Measurements from ENCODE around the gene TOR1B. TPM values are rescaled to one million over a fixed set of nuclear protein-coding genes. Genes with fewer than 3 reads are reported as not detected.

The TOR1B gene
- total RNA-seq, 1 donor from 2014 or later: 32.8 TPM

DNA sequence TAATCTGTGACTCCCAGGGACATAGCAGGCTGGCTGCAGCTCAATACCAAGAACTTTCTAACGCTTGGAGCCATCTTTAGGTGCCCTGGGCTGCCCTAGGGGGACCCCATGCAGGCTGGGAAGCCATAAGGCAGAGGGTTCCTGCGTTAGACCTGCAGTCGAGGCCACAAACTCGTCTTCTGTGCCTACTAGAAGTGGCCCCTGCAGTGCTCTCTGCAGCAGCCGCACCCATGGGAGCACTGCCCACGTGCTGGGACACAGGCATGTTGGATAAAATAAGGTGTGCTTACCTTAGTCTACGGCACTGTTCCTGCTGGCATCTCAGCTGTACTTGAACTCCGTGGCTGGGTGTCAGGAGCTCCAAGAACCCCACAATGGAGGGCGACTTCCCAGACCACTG, 9.4 kb downstream of the TOR1B start:
- Histone ChIP-seq H3K27me3 (ENCODE audit: control insufficient read depth, insufficient read depth, low read length) (no peaks in the 10 kb centered on the region), H3K36me3 (ENCODE audit: control insufficient read depth, insufficient read depth, low read length) (no peaks in the 10 kb centered on the region), H3K4me3 (ENCODE audit: low read depth, low read length) (no peak overlapping the region)
- TF ChIP-seq, protein P1, sequence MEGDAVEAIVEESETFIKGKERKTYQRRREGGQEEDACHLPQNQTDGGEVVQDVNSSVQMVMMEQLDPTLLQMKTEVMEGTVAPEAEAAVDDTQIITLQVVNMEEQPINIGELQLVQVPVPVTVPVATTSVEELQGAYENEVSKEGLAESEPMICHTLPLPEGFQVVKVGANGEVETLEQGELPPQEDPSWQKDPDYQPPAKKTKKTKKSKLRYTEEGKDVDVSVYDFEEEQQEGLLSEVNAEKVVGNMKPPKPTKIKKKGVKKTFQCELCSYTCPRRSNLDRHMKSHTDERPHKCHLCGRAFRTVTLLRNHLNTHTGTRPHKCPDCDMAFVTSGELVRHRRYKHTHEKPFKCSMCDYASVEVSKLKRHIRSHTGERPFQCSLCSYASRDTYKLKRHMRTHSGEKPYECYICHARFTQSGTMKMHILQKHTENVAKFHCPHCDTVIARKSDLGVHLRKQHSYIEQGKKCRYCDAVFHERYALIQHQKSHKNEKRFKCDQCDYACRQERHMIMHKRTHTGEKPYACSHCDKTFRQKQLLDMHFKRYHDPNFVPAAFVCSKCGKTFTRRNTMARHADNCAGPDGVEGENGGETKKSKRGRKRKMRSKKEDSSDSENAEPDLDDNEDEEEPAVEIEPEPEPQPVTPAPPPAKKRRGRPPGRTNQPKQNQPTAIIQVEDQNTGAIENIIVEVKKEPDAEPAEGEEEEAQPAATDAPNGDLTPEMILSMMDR (IDR thresholded peaks at IDR 0.05; ENCODE audit: insufficient read depth, low read length, poor library complexity, severe bottlenecking): no peak
- no peak for DNase-seq (ENCODE audit: low read depth)

DNA sequence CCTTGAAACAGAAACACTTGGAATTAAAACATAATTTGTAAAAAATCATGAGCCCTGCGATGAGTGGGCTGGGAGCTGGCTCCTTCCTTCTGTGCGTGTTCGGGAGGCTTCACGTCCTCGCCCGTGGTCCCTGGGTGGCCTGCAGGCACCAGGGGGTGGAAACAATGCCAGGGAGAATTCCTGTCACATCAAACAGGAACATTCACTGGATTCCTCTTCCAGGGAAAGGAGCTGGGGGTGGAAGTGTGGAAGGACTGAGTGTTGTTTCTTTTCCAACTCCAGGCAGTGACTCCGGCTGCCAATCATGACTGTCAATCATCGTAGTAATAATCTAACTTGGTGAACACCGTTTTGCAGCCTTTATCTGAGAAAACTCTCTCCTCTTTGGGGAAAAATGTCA, 10.7 kb downstream of the TOR1B start:
- H3K4me3 ChIP-seq (ENCODE audit: low read depth, low read length): no peak overlapping the region
- DNase-seq (ENCODE audit: low read depth): no peak
- H3K36me3 ChIP-seq (ENCODE audit: control insufficient read depth, insufficient read depth, low read length): no peaks in the 10 kb centered on the region
- TF ChIP-seq, protein P1 (IDR thresholded peaks at IDR 0.05; ENCODE audit: insufficient read depth, low read length, poor library complexity, severe bottlenecking): no peak
- H3K27me3 ChIP-seq (ENCODE audit: control insufficient read depth, insufficient read depth, low read length): no peaks in the 10 kb centered on the region

DNA sequence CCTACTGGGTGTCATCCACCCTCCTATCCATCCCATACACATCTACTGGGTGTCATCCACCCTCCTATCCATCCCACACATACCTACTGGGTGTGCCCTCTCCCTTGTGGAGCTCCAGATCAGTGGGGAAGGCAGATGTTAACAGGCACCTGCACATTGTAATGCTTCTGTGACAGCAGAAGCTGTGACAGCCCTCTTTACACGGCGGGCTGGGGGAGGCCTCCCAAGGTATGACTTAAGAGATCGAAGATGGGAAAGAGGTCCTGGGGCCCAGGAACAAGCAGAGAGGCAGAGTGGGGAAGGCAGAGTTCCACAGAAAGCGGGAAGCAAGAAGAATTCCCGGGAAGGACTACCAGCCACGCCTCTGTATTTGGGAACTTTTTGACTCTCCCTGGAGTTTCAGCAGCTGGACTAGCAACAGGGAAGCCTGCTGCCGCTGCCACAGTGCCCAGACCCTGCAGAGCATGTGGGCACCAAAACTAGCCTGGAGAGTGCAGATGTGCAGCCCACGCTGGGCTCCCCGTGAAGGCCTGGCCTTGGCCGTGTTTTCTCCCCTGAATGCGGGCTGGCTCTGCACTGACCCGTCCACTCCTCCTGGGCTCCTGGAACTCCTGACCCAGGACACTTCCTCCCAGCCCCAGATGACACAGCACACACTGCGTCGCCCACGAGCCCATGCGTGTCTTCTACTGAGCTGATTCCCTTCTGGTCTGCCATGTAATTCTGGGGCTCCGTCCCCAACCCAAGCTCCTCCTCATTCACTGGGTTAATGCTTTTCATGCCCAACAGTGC, 11.6 kb downstream of the TOR1B start:
- TF ChIP-seq, protein P1 (IDR thresholded peaks at IDR 0.05; ENCODE audit: insufficient read depth, low read length, poor library complexity, severe bottlenecking): no peak
- Histone ChIP-seq H3K4me3 (ENCODE audit: low read depth, low read length) (no peak overlapping the region), H3K36me3 (ENCODE audit: control insufficient read depth, insufficient read depth, low read length) (no peaks in the 10 kb centered on the region), H3K27me3 (ENCODE audit: control insufficient read depth, insufficient read depth, low read length) (no peaks in the 10 kb centered on the region)
- DNase-seq (ENCODE audit: low read depth): no peak

DNA sequence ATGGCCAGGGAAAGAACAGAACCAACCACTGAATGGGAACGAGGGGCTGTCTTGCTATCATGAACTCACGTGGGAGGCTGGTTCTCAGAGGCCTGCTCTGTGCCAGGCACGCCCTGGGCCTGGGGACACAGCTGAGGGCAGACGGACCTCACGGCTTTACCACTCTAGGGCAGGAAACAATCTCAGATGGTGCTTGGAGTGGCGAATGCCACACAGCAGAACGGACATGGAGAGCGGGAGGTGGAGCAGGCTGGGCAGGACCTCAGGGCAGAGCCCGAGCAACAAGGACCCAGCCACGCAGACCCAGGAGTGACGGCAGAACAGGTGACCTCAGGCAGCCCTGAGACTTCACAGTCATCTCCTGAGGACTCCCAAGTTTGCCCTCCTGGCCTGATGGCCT, 12.3 kb downstream of the TOR1B start:
- H3K36me3 ChIP-seq (ENCODE audit: control insufficient read depth, insufficient read depth, low read length): no peaks in the 10 kb centered on the region
- TF ChIP-seq, protein P1 (IDR thresholded peaks at IDR 0.05; ENCODE audit: insufficient read depth, low read length, poor library complexity, severe bottlenecking): no peak
- no peak for DNase-seq (ENCODE audit: low read depth)

DNA sequence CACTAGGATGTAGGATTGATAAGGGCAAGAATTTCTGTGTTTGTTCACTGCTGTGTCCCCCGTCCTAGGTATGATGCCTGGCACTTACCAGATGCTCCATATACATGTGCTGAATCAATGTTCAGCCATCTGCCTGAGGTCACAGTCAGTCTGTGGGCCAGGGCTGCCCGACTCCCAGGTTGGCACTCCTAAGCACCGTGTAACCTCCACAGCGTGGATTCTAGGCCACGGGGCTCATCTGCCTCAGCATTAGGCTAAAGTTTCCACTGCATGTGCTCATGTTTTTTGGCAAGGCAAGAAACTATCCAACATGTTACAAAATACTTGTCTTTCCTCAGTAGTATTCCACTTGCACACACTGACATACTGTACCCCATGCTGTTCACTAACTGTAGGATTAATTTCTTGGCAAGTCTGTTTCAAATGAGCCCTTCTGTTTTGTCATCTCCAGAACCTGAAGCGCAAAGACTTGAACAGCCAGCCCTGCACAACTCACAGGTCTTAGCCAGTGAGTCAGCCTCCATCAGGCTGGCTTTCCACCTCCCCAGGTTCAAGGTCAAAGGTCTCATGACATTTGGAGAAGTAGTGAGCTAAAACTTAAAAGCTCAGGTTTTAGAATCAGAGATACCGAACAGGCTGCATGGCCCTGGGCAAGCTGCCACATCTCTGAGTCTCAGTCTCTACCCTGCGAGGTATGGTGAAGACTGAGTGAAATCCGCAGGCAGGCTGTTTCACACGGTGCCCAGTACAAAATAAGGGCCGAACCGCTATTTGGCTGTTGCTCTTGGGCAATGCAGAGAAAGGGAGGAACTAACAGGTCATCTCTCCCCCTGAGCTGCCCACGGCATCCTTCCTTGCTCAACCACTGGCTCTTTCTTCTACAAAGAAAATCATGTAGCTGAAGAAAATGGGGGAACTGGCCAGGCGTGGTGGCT, 13.8 kb downstream of the TOR1B start:
- Histone ChIP-seq H3K27me3 (ENCODE audit: control insufficient read depth, insufficient read depth, low read length) (no peaks in the 10 kb centered on the region), H3K4me3 (ENCODE audit: low read depth, low read length) (no peak overlapping the region), H3K36me3 (ENCODE audit: control insufficient read depth, insufficient read depth, low read length) (no peaks in the 10 kb centered on the region)
- no peak for DNase-seq (ENCODE audit: low read depth)
- TF ChIP-seq, protein P1 (IDR thresholded peaks at IDR 0.05; ENCODE audit: insufficient read depth, low read length, poor library complexity, severe bottlenecking): no peak

More for the DNA sequence above, 12.3 kb downstream of the TOR1B start:
- Histone ChIP-seq H3K27me3 (ENCODE audit: control insufficient read depth, insufficient read depth, low read length) (no peaks in the 10 kb centered on the region), H3K4me3 (ENCODE audit: low read depth, low read length) (no peak overlapping the region)
